Tibial artery (tissue), 4 donors: Measurements from ENCODE around the gene KLC4.

Experiments
- DNase-seq, 2 donors: peaks; one replicate each; pipeline ENCODE4 v3.0.0-alpha.2; 2019
- H3K27ac ChIP-seq, 2 donors: fragments of 200-600 bp; sonication (generic) in 1 of 2; 1 replicate in 1 of 2; 2 replicates in 1 of 2; pipeline ENCODE4 v1.5.1; 2018 to 2019; ENCODE audit warnings: mild to moderate bottlenecking in 1 of 2
- H3K27me3 ChIP-seq, 2 donors: fragments of 200-600 bp; sonication (generic) in 1 of 2; one replicate each; pipeline versions ENCODE4 v1.5.1 to v1.6.0; 2016 to 2019
- H3K36me3 ChIP-seq, 3 donors: fragments of 200-600 bp; sonication (generic) in 2 of 3; one replicate each; pipeline ENCODE4 v1.5.1; 2016 to 2019; ENCODE audit warnings: mild to moderate bottlenecking in 2 of 3
- H3K4me1 ChIP-seq, 4 donors: fragments of 200-600 bp; sonication (generic) in 2 of 4; 1 replicate in 3 of 4; 2 replicates in 1 of 4; pipeline ENCODE4 v1.5.1; 2016 to 2019
- H3K4me3 ChIP-seq, 2 donors: fragments of 200-600 bp; sonication (generic) in 1 of 2; 1 replicate in 1 of 2; 2 replicates in 1 of 2; pipeline ENCODE4 v1.5.1; 2018 to 2019; ENCODE audit warnings: mild to moderate bottlenecking in 2 of 2
- H3K9me3 ChIP-seq, 3 donors: fragments of 200-600 bp; sonication (generic) in 1 of 3; one replicate each; pipeline ENCODE4 v1.5.1; 2016 to 2019
- CTCF ChIP-seq, 2 experiments: fragments of 200-600 bp in 1 of 2; fragments of 450-650 bp in 1 of 2; IDR thresholded peaks; one replicate each; pipeline ENCODE4 v1.5.1; 2017 to 2019; ENCODE audit warnings: antibody characterized with exemption in 2 of 2, mild to moderate bottlenecking in 1 of 2, moderate library complexity in 1 of 2
- intact Hi-C: fragments of 100-400 bp; cut with DNase I; formaldehyde crosslinking; loops from one replicate; pipeline ENCODE4 v1.15.0; 2023; ENCODE audit warnings: low total_unique reads

Gene KLC4

DNA sequence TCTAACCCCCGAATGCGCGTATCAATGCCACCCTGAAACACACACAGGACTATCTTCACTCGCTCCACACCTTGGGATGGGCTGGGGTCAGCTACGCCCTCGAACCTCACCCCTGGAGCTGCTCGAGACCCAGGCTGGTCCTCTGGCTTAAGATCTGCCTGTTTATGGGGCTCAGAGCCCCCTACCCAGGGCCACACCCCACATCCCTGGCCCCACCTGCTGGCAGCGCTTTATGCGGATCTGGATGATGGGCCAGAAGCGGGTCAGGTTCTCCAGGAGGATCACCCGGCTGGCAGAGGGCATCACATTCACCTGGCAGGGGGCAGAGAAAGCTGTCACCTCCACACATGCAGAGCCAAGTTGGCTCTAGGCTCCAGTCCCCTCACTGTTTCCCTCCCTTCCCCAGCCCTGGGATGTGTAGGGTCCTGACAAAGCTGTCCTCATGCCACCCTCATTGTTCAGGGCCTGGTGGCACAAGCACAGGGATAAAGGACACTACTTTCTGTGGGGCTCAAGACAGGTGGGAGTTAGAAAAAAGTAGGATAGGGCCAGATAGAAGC, 14.0 kb upstream of the KLC4 start:
- DNase-seq = no peak
- no peak overlapping the region for H3K27ac ChIP-seq
- no peaks in the 10 kb centered on the region for H3K27me3 ChIP-seq
- H3K4me3 ChIP-seq = no peak overlapping the region
- TF ChIP-seq CTCF (IDR thresholded peaks at IDR 0.05) = no peak
- intact Hi-C loops = no loop called here
- peaks cover 5 to 93% (median 45%) of the 10 kb centered on the region in 3 donors for H3K36me3 ChIP-seq
- H3K9me3 ChIP-seq = no peaks in the 10 kb centered on the region
- H3K4me1 ChIP-seq = no peaks in the 10 kb centered on the region

DNA sequence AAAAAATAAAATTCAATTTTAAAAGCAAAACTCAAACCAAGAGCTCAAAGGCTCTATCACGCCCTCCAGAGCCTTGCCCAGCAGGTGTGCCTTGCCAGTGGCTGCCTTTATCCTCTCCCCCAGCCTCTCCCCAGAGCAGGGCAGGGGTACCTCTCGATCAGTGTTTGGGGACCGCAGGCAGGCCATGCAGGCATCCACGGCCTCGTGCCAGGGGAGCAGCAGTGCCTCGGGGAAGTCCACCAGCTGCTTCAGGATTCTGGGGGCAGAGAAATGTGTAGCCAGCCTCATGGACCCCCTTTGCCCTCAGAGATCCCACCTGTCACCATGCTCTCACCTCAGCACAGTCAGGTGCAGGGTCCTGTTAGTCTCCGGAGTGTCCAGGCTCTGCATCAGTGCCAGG, 11.4 kb upstream of the KLC4 start:
- intact Hi-C loops = no loop called here
- DNase-seq = no peak
- Histone ChIP-seq H3K27me3 (no peaks in the 10 kb centered on the region), H3K4me3 (no peak overlapping the region), H3K9me3 (no peaks in the 10 kb centered on the region), H3K36me3 (peaks cover 4 to 77% (median 33%) of the 10 kb centered on the region in 3 donors), H3K4me1 (peaks cover 0 to 8% (median 4%) of the 10 kb centered on the region in 4 donors), H3K27ac (no peak overlapping the region)
- no peak for TF ChIP-seq CTCF (IDR thresholded peaks at IDR 0.05)

DNA sequence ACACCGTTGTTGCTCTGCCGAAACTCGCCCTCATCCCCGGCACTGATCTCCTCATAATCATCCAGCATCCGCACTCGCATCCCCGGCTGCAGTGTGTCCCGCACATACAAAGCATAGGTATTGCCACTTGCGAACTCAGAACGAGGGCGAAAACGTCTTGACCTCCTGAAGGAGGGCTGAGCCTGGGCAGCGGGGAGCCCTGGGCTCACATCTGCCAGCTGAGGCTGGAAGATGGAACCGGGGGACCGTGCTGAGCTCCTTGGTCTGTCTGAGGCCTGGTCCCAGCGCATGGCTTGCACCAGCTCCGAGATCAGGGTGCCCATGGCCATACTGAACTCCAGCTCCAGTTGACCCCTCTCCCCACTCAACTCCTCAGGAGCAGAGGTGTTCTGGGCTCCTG, 8.4 kb upstream of the KLC4 start:
- Histone ChIP-seq H3K36me3 (peaks cover 0 to 57% (median 27%) of the 10 kb centered on the region in 3 donors), H3K27ac (no peak overlapping the region), H3K9me3 (no peaks in the 10 kb centered on the region), H3K4me1 (peaks cover 0 to 22% (median 8%) of the 10 kb centered on the region in 4 donors), H3K4me3 (no peak overlapping the region), H3K27me3 (no peaks in the 10 kb centered on the region)
- no peak for TF ChIP-seq CTCF (IDR thresholded peaks at IDR 0.05)
- intact Hi-C loops = loop anchor here (5.0 kb wide), 1 partner anchor 39 kb away; the partner anchor contains the start of genes KLHDC3 and MEA1
- DNase-seq = no peak

- intact Hi-C loops = loop anchor here (5.0 kb wide), 1 partner anchor 40 kb away; the partner anchor contains the start of genes KLHDC3 and MEA1
- no peak overlapping the region for H3K4me3 ChIP-seq
Observed at GRCh38 chr6:43052225-43052841, 7.1 kb upstream of the KLC4 start.

DNA sequence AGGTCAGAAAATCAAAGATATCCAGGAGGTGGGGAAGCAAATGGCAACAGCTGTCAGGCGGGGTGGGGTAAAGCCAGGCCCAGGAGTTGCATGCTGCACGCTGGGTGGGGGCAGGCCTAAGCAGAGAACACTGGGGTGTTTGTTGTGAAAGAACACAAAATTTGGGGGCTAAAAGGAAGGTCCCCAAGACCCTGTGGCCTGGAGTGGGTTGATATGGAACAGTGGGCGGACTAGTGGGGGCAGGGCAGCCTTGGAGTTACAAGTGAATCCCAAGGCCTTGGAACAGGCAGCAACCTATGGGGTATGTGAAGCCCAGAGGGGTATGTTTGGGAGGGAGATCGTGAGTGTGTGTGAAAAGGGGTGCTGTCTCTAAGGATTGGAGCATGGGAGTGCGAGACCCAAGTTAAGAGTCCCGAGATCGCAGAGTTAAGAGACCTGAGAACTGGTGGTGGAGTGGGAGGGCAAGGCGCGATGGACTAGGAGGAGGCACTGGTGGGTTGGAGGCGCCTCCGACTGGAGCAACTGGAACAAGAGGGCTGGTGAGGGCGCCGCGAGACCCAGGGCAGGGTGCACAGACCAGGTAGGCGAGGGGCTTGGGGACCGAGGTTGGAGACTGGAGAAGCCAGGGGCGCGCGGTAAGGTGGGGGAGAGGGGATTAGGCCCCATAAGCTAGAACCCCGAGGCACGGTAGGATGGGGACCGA, 6.4 kb upstream of the KLC4 start:
- H3K36me3 ChIP-seq = peaks cover 0 to 56% (median 36%) of the 10 kb centered on the region in 3 donors
- H3K4me3 ChIP-seq = peak overlapping the region; percentile 64
- H3K4me1 ChIP-seq = peaks cover 0 to 25% (median 11%) of the 10 kb centered on the region in 4 donors
- H3K9me3 ChIP-seq = no peaks in the 10 kb centered on the region
- no peak for TF ChIP-seq CTCF (IDR thresholded peaks at IDR 0.05)
- peak in 1 of 2 donors; percentile 39 for DNase-seq
- H3K27me3 ChIP-seq = no peaks in the 10 kb centered on the region
- peak overlapping the region; percentile 86 to 95 for H3K27ac ChIP-seq
- intact Hi-C loops = loop anchor here (5.0 kb wide), 1 partner anchor 41 kb away; the partner anchor contains the start of genes KLHDC3 and MEA1

More at GRCh38 chr6:43052225-43052841, 7.1 kb upstream of the KLC4 start:
- no peaks in the 10 kb centered on the region for H3K9me3 ChIP-seq
- H3K27me3 ChIP-seq = no peaks in the 10 kb centered on the region
- H3K4me1 ChIP-seq = peaks cover 0 to 22% (median 8%) of the 10 kb centered on the region in 4 donors
- no peak for TF ChIP-seq CTCF (IDR thresholded peaks at IDR 0.05)
- peak overlapping the region; percentile 86 to 95 for H3K27ac ChIP-seq
- DNase-seq = no peak
- H3K36me3 ChIP-seq = peaks cover 0 to 57% (median 32%) of the 10 kb centered on the region in 3 donors
